PC-9 (cell line): Measurements from ENCODE around the gene APOL6. TPM values are rescaled to one million over a fixed set of nuclear protein-coding genes. Genes with fewer than 3 reads are reported as not detected.

Experiments used
- BruUV-seq: library from RNA; stranded (reverse); fragments of 400-500 nt; replicated peaks from 2 replicates; lab custom pipeline; 2021; lab: Mats Ljungman, UMichigan
- CTCF ChIA-PET: fragments of 300-600 bp; sonication (Branson Sonifier 250); formaldehyde crosslinking; loops from one replicate; lab custom pipeline; 2022; ENCODE audit warnings: antibody characterized with exemption; lab: Charles Lee
- POLR2A ChIA-PET: fragments of 300-600 bp; sonication (Branson Sonifier 250); formaldehyde crosslinking; loops from one replicate; lab custom pipeline; 2022; ENCODE audit warnings: antibody characterized with exemption; ENCODE audit not compliant: unreplicated experiment; lab: Charles Lee
- DNase-seq, 2 experiments: peaks; one replicate each; pipeline versions ENCODE4 v3.0.0 to v3.0.0-alpha.2; 2015 to 2022; ENCODE audit warnings: mixed read lengths in 1 of 2
- H2AFZ ChIP-seq: fragments of 200-600 bp; sonication (generic); 2 replicates; pipeline ENCODE4 v1.8.1; 2017; ENCODE audit warnings: antibody characterized with exemption
- H3F3A ChIP-seq: fragments of 200-600 bp; sonication (generic); 2 replicates; pipeline ENCODE4 v1.8.1; 2017; ENCODE audit warnings: antibody characterized with exemption, mild to moderate bottlenecking, low read depth; ENCODE audit not compliant: insufficient read depth
- H3K27ac ChIP-seq: fragments of 200-600 bp; sonication (generic); 2 replicates; pipeline ENCODE4 v1.6.1; 2016; ENCODE audit warnings: mixed run types
- H3K27me3 ChIP-seq: fragments of 200-600 bp; sonication (generic); 2 replicates; pipeline ENCODE4 v1.6.1; 2016; ENCODE audit warnings: low read depth, mixed run types; ENCODE audit not compliant: insufficient read depth
- H3K36me3 ChIP-seq: fragments of 200-600 bp; sonication (generic); 2 replicates; pipeline ENCODE4 v1.6.1; 2016; ENCODE audit warnings: low read depth, mixed run types
- H3K4me1 ChIP-seq: fragments of 200-600 bp; sonication (generic); replicated peaks from 2 replicates; pipeline ENCODE4 v1.6.1; 2016; ENCODE audit warnings: mixed run types; ENCODE audit not compliant: insufficient read depth
- H3K4me2 ChIP-seq: fragments of 200-600 bp; sonication (generic); 2 replicates; pipeline ENCODE4 v1.6.1; 2017; ENCODE audit warnings: mixed run types
- H3K4me3 ChIP-seq: fragments of 200-600 bp; sonication (generic); 2 replicates; pipeline ENCODE4 v1.6.1; 2016; ENCODE audit warnings: mixed run types
- H3K79me2 ChIP-seq: fragments of 200-600 bp; sonication (generic); 2 replicates; pipeline ENCODE4 v1.6.1; 2017; ENCODE audit warnings: low read depth, mixed run types
- H3K9me2 ChIP-seq: fragments of 200-600 bp; sonication (generic); 2 replicates; pipeline ENCODE4 v1.8.1; 2017; ENCODE audit warnings: mild to moderate bottlenecking; ENCODE audit not compliant: insufficient read depth
- H3K9me3 ChIP-seq: fragments of 200-600 bp; sonication (generic); 2 replicates; pipeline ENCODE4 v1.8.1; 2016; ENCODE audit warnings: low read depth; ENCODE audit not compliant: insufficient read depth
- H4K20me1 ChIP-seq: fragments of 200-600 bp; sonication (generic); 2 replicates; pipeline ENCODE4 v1.8.1; 2017; ENCODE audit not compliant: insufficient read depth
- CTCF ChIP-seq: fragments of 200-600 bp; sonication (generic); conservative IDR thresholded peaks from 2 replicates; pipeline ENCODE4 v1.6.1; 2017; ENCODE audit warnings: mixed run types, antibody characterized with exemption, mild to moderate bottlenecking, moderate library complexity
- EZH2 ChIP-seq: fragments of 200-600 bp; sonication (generic); IDR thresholded peaks from 2 replicates; pipeline ENCODE4 v1.8.0; 2017; ENCODE audit warnings: antibody characterized with exemption, low read depth
- intact Hi-C: fragments of 100-400 bp; cut with micrococcal nuclease; formaldehyde crosslinking; loops from one replicate; pipeline ENCODE4 v1.10.0; 2022; ENCODE audit not compliant: unreplicated experiment
- total RNA-seq: library from RNA; stranded (reverse); gene quantifications from 2 replicates; pipeline ENCODE4 v1.2.3, GENCODE V29; 2021

Gene APOL6
- total RNA-seq, 1 experiment from 2014 or later, result 18.6 TPM

- Histone ChIP-seq H3K36me3 (no peaks in the 10 kb centered on the region), H3F3A (no peaks in the 10 kb centered on the region), H3K9me2 (no peaks in the 10 kb centered on the region), H2AFZ (no peak overlapping the region), H3K4me1 (no peaks in the 10 kb centered on the region), H3K79me2 (no peaks in the 10 kb centered on the region), H3K9me3 (no peaks in the 10 kb centered on the region), H4K20me1 (no peaks in the 10 kb centered on the region), H3K4me3 (no peak overlapping the region), H3K27me3 (no peaks in the 10 kb centered on the region), H3K27ac (no peak overlapping the region), H3K4me2 (no peak overlapping the region)
- no peak for TF ChIP-seq EZH2
- TF ChIP-seq CTCF, result no peak
- intact Hi-C loops, result no loop called here
- ChIA-PET CTCF (no interaction called here), POLR2A (no interaction called here)
- no peak for DNase-seq
- no TSS peak for BruUV-seq
These were observed 33.3 kb downstream of the APOL6 start for GRCh38 chr22:35681454-35682052.

DNA sequence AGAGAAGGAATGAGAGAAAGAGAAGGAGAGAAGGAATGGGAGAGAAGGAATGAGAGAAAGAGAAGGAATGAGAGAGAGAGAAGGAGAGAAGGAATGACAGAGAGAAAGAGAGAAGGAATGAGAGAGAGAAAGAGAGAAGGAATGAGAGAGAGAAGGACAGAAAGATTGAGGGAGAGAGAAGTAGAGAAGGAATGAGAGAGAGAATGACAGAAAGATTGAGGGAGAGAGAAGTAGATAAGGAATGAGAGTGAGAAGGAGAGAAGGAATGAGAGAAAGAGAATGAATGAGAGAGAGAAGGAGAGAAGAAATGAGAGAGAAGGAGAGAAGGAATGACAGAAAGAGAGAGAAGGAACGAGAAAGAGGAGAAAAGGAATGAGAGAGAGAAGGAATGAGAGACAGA, 35.3 kb downstream of the APOL6 start:
- Histone ChIP-seq H2AFZ (no peak overlapping the region), H3K4me2 (no peak overlapping the region), H3K36me3 (no peaks in the 10 kb centered on the region), H3F3A (no peaks in the 10 kb centered on the region), H3K27me3 (no peaks in the 10 kb centered on the region), H3K4me1 (no peaks in the 10 kb centered on the region), H3K27ac (no peak overlapping the region), H3K9me2 (no peaks in the 10 kb centered on the region), H3K9me3 (no peaks in the 10 kb centered on the region), H3K4me3 (no peak overlapping the region), H3K79me2 (no peaks in the 10 kb centered on the region), H4K20me1 (no peaks in the 10 kb centered on the region)
- no peak for TF ChIP-seq CTCF
- no peak for TF ChIP-seq EZH2
- BruUV-seq, result no TSS peak
- ChIA-PET POLR2A (no interaction called here), CTCF (no interaction called here)
- DNase-seq, result no peak
- intact Hi-C loops, result no loop called here

GRCh38 chr22:35684270-35684700, 36.0 kb downstream of the APOL6 start:
- POLR2A ChIA-PET, result interaction anchor here (0.6 kb wide), 1 partner anchor 236 kb away, joined by 4 read pairs; no protein-coding TSS in a partner anchor
- no peak for DNase-seq
- BruUV-seq, result no TSS peak
- no peaks in the 10 kb centered on the region for H3K9me3 ChIP-seq
- H4K20me1 ChIP-seq, result no peaks in the 10 kb centered on the region
- H3K36me3 ChIP-seq, result no peaks in the 10 kb centered on the region
- TF ChIP-seq EZH2 (no peak), CTCF (no peak)
- no peaks in the 10 kb centered on the region; the same call in 1 of the 2 replicates for H3F3A ChIP-seq
- intact Hi-C loops, result no loop called here
- CTCF ChIA-PET, result interaction anchor here (0.5 kb wide), 1 partner anchor 131 kb away, joined by 7 read pairs; no protein-coding TSS in a partner anchor
- H3K27me3 ChIP-seq, result no peaks in the 10 kb centered on the region
- no peak overlapping the region for H3K4me3 ChIP-seq
- H3K4me1 ChIP-seq, result no peaks in the 10 kb centered on the region
- H3K4me2 ChIP-seq, result no peak overlapping the region
- H3K27ac ChIP-seq, result no peak overlapping the region
- no peaks in the 10 kb centered on the region for H3K9me2 ChIP-seq
- H3K79me2 ChIP-seq, result no peaks in the 10 kb centered on the region
- H2AFZ ChIP-seq, result no peak overlapping the region
